C1 segment of cervical spinal cord (tissue), 14 donors: ENCODE results near the gene RFXAP.

ENCODE experiments used
- DNase-seq, 14 donors: peaks; one replicate each; lab custom pipeline; 2025; lab: John Stamatoyannopoulos, UW

The RFXAP gene

DNA sequence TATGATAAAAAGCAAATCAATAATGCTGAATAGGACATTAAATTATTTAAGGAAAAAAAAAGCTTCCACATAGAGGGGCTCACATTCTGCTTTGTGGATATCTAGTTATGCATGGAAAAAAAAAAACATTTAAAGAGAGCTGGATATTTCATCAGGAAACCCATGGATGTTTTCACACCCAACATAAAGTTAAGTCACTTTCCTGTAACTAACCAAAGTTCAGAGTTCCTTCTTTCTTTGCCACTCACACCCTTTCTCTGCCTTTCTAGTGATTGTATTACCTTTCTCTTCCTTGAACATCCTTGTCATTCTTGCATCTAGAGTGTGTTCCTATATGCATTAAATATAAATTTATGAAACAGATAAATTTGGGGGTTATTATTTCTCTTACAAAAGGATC is 47.2 kb downstream of the RFXAP start:
- DNase-seq = no peak

DNA sequence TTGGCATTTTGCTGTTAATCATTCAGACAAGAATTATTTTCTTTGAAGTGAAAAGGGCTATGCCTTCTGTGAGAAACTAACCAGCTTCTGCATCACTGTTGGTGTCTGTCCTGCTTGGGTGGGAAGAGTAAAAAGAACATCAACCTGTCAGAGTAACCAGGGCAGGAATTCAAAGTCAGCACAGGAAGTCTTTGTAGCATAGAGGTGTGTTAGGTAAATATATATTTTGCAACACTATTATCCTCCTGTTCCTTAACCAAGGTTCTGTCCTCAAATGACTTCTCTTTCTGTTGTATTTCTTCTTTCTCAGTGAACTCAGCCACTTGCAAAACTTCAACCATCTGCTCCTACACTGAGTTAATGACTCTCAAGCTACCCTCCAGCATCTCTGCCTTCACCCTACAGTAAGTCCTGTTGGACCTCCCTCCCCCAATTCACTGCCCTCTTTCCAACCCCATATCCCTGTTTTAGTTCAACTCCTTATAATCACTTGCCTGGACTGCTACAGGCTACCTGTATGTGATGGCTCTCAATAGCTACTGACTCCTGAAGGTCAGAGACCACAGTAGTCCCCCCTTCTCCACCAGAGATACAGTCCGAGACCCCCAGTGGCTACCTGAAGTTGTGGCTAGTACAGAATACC is 51.1 kb downstream of the RFXAP start:
- no peak for DNase-seq

DNA sequence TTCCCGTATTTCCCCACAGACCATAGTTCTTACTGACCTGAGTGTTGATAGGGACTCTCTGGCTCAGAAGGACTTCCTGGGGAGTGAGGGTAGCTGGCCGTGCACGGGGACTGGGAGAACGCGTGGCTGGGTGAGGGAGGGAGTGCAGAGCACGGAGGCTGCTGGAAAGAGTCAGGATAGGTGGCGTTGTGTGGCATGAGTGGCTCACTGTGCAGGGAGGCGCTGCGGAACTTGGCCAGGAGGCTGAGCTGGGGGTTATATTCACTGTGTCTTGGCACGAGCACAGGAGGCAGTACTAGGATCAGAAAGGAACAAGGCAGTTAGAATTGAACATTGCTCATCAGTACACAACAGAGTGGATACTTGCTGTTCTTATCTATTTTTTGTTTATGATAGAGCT is 53.6 kb downstream of the RFXAP start:
- DNase-seq = peak in 12 of 14 donors; percentile 1 to 66 (median 46)

DNA sequence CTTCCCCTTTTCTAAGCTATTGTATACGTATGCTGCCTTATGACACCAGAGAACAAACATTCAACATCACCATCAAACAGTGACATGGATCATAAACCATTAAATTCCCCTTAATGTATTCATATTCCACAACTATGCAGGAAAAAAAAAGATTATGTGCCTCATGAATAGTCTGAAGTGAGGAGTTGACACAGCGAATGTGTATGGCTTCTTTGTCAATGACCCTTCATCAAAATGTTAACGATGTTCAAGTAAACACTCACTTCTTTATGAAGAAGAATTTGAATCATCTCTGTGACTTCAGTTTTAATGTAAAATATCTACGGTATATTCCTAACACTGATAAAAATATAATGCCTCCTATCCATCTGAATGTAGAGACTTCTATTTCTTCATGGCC is 56.4 kb downstream of the RFXAP start:
- no peak for DNase-seq

DNA sequence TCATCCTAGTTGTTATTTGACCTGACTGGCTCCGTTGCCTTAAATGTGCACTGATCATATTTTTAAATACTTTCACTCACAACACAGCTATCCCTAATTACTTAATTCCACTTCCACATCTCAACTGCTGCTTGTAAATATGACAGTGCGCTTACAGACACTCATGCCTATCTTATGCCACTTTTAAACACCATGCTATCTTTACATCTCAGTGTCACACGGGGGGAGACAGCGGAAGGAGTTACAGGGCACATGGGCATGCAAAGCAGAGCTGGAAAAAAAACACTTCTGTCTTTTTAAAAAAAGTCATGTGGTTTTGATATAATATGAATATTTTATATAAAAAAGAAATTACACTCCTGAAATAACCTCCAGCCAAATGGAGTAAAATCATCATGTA is 56.9 kb downstream of the RFXAP start:
- no peak for DNase-seq
